Ovary (tissue), 9 donors: ENCODE data around the gene NR3C1. TPM values are rescaled to one million over a fixed set of nuclear protein-coding genes. Genes with fewer than 3 reads are reported as not detected.

Experiments
- DNase-seq, 5 donors: peaks; one replicate each; pipeline ENCODE4 v3.0.0-alpha.2; 2019 to 2020
- H3K27ac ChIP-seq, 2 donors: fragments of 200-600 bp; one replicate each; pipeline versions ENCODE4 v1.5.1 to v1.8.0; 2019 to 2022
- H3K27me3 ChIP-seq: fragments of 200-600 bp; one replicate; pipeline ENCODE4 v1.8.0; 2022
- H3K36me3 ChIP-seq: fragments of 200-600 bp; sonication (generic); one replicate; pipeline ENCODE4 v1.5.1; 2019
- H3K4me1 ChIP-seq: one replicate; pipeline ENCODE4 v1.8.1; 2013; ENCODE audit warnings: mild to moderate bottlenecking, moderate library complexity; ENCODE audit not compliant: insufficient read depth
- H3K4me3 ChIP-seq: fragments of 200-600 bp; sonication (generic); one replicate; pipeline ENCODE4 v1.5.1; 2017
- H3K9me3 ChIP-seq, 2 donors: fragments of 200-600 bp in 1 of 2; sonication (generic) in 1 of 2; one replicate each; pipeline versions ENCODE4 v1.5.1 to v1.8.1; 2013 to 2019; ENCODE audit warnings: mild to moderate bottlenecking in 1 of 2, moderate library complexity in 1 of 2
- EP300 ChIP-seq: sonication (generic); formaldehyde crosslinking; IDR thresholded peaks from one replicate; pipeline ENCODE4 v1.6.1; 2017; ENCODE audit warnings: antibody characterized with exemption
- POLR2A ChIP-seq: fragments of 450-650 bp; IDR thresholded peaks from one replicate; pipeline ENCODE4 v1.6.1; 2017; ENCODE audit warnings: antibody characterized with exemption, mild to moderate bottlenecking, moderate library complexity
- WGBS, 3 donors: extraction: QIAGEN DNeasy Blood & Tissue Kit in 1 of 3; methylation state at CpG; one replicate each; pipeline versions ENCODE4 v1.1.5 to v1.1.7; 2013 to 2017; 5-methylcytosine and 5-hydroxymethylcytosine counted together
- intact Hi-C, 4 donors: fragments of 100-400 bp; cut with DNase I; formaldehyde crosslinking; loops; one replicate each; pipeline versions ENCODE4 v1.11.0 to v1.15.1; 2022 to 2023
- polyA plus RNA-seq, 2 donors: library from polyadenylated mRNA; stranded (reverse); fragments of 200-250 nt in 1 of 2; fragments of 350-450 nt in 1 of 2; fragmentation: Illumina TruSeq in 1 of 2; extraction: RNeasy Lipid Tissue Mini Kit (QIAGEN cat#74804) in 1 of 2; gene quantifications; one replicate each; pipeline ENCODE4 v1.2.3, GENCODE V29; 2013 to 2014
- total RNA-seq, 7 donors: library from RNA; depleted of rRNA in 2 of 7; stranded (reverse); fragments of >200 nt in 2 of 7; fragmentation: NEBNext Ultra II Directional in 3 of 7; extraction: Animal tissue kit (Norgen Biotek cat#: 25700) in 3 of 7; gene quantifications; one replicate each; pipeline versions ENCODE4 v1.1.0 to v1.2.4, GENCODE V29; 2016 to 2023
- TF ChIP-seq, protein P1 (sequence below), 3 donors: fragments of 450-650 bp in 2 of 3; fragments of 200-600 bp in 1 of 3; IDR thresholded peaks; one replicate each; pipeline versions ENCODE4 v1.5.1 to v1.8.0; 2016 to 2022; ENCODE audit warnings: antibody characterized with exemption in 3 of 3, mild to moderate bottlenecking in 1 of 3
- donor health status: DM: no; HTN: no; CAD: no; lungs with moderate emphysema.
- donor health status: DM: no; HTN: no; CAD: no.
- donor health status: Bipolar disorder and iron deficiency.
- donor health status: DM: yes; HTN: yes; CAD: no.
- donor health status: DM: no; HTN: no; CAD: no.
- donor health status: DM: yes; HTN: yes; CAD: no.

The NR3C1 gene
- total and polyA plus RNA-seq, 9 donors, result 15.5 to 54.3 (median 38.4) TPM

DNA sequence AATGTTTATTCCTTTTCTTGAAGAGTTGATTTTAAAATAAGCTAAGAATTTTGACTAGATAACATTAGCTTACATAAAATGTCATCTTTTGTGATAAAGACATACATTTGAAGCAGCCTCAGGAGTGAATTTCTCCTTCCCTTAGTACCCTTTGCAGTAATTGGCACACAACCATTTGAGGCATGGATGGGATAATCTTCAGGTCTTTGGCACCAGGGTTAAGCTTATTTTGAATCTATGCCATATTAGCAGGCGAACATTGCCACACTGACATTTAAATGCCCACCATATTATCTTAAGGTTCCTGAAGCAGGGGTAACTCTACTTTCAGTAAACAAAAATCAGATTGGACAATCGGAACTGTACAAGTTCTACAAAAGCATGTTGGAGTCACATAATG is 126.0 kb downstream of the NR3C1 start:
- Histone ChIP-seq H3K4me3 (no peak overlapping the region), H3K4me1 (no peaks in the 10 kb centered on the region), H3K9me3 (no peaks in the 10 kb centered on the region), H3K27me3 (no peaks in the 10 kb centered on the region), H3K36me3 (no peaks in the 10 kb centered on the region), H3K27ac (no peak overlapping the region)
- intact Hi-C loops, result no loop called here
- TF ChIP-seq POLR2A (no peak), EP300 (no peak)
- TF ChIP-seq, protein P1, sequence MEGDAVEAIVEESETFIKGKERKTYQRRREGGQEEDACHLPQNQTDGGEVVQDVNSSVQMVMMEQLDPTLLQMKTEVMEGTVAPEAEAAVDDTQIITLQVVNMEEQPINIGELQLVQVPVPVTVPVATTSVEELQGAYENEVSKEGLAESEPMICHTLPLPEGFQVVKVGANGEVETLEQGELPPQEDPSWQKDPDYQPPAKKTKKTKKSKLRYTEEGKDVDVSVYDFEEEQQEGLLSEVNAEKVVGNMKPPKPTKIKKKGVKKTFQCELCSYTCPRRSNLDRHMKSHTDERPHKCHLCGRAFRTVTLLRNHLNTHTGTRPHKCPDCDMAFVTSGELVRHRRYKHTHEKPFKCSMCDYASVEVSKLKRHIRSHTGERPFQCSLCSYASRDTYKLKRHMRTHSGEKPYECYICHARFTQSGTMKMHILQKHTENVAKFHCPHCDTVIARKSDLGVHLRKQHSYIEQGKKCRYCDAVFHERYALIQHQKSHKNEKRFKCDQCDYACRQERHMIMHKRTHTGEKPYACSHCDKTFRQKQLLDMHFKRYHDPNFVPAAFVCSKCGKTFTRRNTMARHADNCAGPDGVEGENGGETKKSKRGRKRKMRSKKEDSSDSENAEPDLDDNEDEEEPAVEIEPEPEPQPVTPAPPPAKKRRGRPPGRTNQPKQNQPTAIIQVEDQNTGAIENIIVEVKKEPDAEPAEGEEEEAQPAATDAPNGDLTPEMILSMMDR (IDR thresholded peaks at IDR 0.05), result no peak
- 93 to 98% (median 96%) methylated on average over 2 of the region's 2 CpGs for WGBS, 3 donors
- DNase-seq, result no peak

DNA sequence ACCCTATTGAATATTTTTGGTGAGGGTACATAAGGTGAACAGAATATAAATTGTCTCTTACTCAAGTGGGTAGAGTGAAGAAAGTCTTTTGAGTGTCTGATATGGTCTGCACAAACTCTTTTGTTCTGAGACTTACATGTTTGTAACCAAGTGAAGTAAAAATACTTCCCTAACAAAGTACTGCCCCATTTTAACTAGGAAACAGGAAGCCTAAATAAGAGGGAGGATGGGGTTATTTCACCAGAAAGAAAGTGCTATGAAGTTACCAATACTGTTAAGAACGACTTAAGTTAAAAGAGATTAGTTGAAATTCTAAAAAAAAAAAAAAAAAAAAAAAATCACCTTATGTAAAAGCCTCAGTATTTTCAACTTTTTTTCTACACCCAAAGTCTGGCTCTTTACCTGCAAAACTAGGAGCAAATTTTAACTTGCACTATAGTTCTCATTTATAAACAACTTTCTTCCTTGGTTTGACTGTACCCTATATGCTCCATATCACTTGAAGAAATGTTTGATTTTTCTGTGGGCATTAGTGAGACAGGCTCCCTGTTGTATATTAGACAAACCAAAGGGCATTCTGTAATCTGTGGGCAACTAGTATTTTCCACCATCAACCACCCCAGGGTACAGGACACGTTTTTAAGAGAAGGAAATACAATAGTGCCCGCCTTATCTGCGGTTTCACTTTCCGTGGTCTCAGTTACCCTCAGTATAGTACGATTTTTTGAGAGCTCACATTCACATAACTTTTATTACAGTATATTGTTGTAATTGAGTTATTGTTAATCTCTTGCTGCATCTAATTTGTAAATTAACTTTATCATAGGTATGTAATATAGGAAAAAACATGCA is 127.7 kb downstream of the NR3C1 start:
- DNase-seq, result no peak
- H3K27ac ChIP-seq, result no peak overlapping the region
- H3K9me3 ChIP-seq, result no peaks in the 10 kb centered on the region
- H3K27me3 ChIP-seq, result no peaks in the 10 kb centered on the region
- 86 to 89% (median 88%) methylated on average over 6 of the region's 6 CpGs for WGBS, 3 donors
- H3K4me1 ChIP-seq, result no peaks in the 10 kb centered on the region
- no peaks in the 10 kb centered on the region for H3K36me3 ChIP-seq
- H3K4me3 ChIP-seq, result no peak overlapping the region
- intact Hi-C loops, result no loop called here
- no peak for TF ChIP-seq EP300

DNA sequence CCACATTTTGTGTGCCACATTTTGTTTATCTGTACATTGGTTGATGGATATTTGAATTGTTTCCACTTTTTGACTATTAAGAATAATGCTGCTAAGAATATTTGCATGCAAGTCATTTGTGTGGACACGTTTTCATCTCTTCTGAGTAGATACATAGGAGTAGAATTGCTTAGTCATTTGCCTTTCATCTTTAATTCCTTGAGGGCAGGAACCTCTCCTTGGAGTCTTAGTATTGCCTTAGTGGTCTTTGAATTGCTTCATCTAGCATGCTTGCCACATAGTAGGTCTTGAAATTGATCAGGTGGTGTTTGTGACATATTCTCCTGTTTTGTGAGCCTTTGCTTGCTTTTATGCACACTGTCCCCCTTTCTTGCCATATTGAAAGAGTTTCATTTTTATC is 128.5 kb downstream of the NR3C1 start:
- Histone ChIP-seq H3K36me3 (no peaks in the 10 kb centered on the region), H3K9me3 (no peaks in the 10 kb centered on the region), H3K4me3 (no peak overlapping the region), H3K4me1 (no peaks in the 10 kb centered on the region), H3K27ac (no peak overlapping the region), H3K27me3 (no peaks in the 10 kb centered on the region)
- no peak for DNase-seq
- 77 to 83% (median 83%) methylated on average over 1 of the region's 1 CpG for WGBS, 3 donors
- intact Hi-C loops, result no loop called here
- TF ChIP-seq, protein P1 (IDR thresholded peaks at IDR 0.05), result no peak
- TF ChIP-seq EP300 (no peak), POLR2A (no peak)

DNA sequence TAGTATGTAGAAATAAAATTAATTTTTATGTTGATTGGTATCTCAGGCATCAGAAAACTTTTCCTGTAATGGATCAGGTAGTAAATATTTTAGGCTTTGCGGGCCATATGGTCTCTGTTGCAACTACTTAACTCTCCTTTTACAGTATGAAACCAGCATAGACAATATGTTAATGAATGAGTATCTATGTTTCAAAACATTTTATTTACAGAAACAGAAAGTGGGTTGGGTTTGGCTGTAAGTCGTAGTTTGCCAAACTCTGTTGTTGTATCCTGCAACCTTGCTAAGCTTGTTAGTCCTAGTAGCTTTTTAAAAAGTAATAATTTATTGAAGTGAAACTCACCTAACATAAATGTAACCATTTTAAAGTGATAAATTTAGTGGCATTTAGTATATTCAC is 132.1 kb downstream of the NR3C1 start:
- H3K4me3 ChIP-seq, result no peak overlapping the region
- WGBS, 3 donors, result 84 to 93% (median 86%) methylated on average over 2 of the region's 2 CpGs
- DNase-seq, result no peak
- no peaks in the 10 kb centered on the region for H3K9me3 ChIP-seq
- intact Hi-C loops, result no loop called here
- no peaks in the 10 kb centered on the region for H3K27me3 ChIP-seq
- H3K36me3 ChIP-seq, result no peaks in the 10 kb centered on the region
- H3K4me1 ChIP-seq, result no peaks in the 10 kb centered on the region
- TF ChIP-seq, protein P1 (IDR thresholded peaks at IDR 0.05), result no peak
- TF ChIP-seq EP300 (no peak), POLR2A (no peak)
- H3K27ac ChIP-seq, result no peak overlapping the region

DNA sequence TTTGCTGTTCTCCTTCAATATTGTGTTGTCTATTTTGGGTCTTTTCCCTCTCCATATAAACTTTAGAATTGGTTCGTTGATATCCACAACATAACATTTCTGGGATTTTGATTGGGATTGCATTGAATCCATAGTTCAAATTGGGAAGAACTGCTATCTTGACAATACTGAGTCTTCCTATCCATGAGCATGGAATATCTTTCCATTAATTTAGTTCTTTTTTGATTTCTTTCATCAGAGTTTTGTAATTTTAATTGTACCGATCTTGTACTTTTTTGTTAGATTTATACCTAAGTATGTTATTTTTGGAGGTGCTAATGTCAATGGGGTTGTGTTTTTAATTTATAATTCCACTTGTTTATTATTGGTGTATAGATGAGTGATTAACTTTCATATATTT is 135.1 kb downstream of the NR3C1 start:
- TF ChIP-seq EP300, result no peak
- TF ChIP-seq, protein P1 (IDR thresholded peaks at IDR 0.05), result no peak
- TF ChIP-seq POLR2A, result no peak
- no peak overlapping the region for H3K4me3 ChIP-seq
- no peaks in the 10 kb centered on the region for H3K36me3 ChIP-seq
- no peak for DNase-seq
- no peak overlapping the region for H3K27ac ChIP-seq
- intact Hi-C loops, result no loop called here
- no peaks in the 10 kb centered on the region for H3K27me3 ChIP-seq
- no peaks in the 10 kb centered on the region for H3K4me1 ChIP-seq
- no peaks in the 10 kb centered on the region for H3K9me3 ChIP-seq
- 96% methylated on average over 2 of the region's 2 CpGs for WGBS, 3 donors
